ENCODE measurements around the gene GRK5.

DNA sequence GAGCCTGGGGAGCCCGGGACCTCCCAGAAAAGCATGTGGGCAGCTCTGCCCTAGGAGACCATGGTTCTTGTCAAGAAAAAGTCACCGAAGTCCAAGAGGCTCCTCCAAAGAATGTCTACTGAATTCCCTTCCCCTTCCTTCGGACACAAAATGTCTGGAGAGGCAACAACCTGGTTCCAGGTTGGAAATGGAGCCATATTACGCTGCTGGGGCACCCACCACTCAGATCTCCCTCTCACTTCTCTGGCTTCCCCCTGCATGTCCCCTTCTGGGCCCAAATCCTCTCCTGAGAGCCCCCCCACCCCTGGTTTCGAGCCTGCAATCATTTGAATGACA lies 282.6 kb downstream of the GRK5 start:
- TF ChIP-seq POLR2AphosphoS5 (IDR thresholded peaks at IDR 0.05; ENCODE audit: borderline replicate concordance, low read depth, low read length) = no peak
- TF ChIP-seq EZH2 (IDR thresholded peaks at IDR 0.05) = no peak
